Osteoblast (primary cell): ENCODE data around the gene TBC1D4. TPM values are rescaled to one million over a fixed set of nuclear protein-coding genes. Genes with fewer than 3 reads are reported as not detected.

Experiments
- DNase-seq: peaks from one replicate; pipeline ENCODE4 v3.0.0; 2011; ENCODE audit warnings: low spot score, mixed read lengths; ENCODE audit not compliant: insufficient read length; ENCODE audit errors: missing footprints
- H2AFZ ChIP-seq: 2 replicates; pipeline ENCODE4 v1.6.0; 2011; ENCODE audit warnings: mild to moderate bottlenecking, low read length
- H3K27ac ChIP-seq: 2 replicates; pipeline ENCODE4 v1.5.1; 2011; ENCODE audit warnings: mild to moderate bottlenecking, low read depth, low read length, moderate library complexity
- H3K27me3 ChIP-seq: 2 replicates; pipeline ENCODE4 v1.6.0; 2012; ENCODE audit warnings: mild to moderate bottlenecking, control low read depth, inconsistent platforms, low read length, moderate library complexity; ENCODE audit not compliant: insufficient read depth
- H3K36me3 ChIP-seq: 2 replicates; pipeline ENCODE4 v1.5.1; 2011; ENCODE audit warnings: mild to moderate bottlenecking, low read length, control low read depth, moderate library complexity; ENCODE audit not compliant: insufficient read depth
- H3K4me1 ChIP-seq: 2 replicates; pipeline ENCODE4 v1.5.1; 2011; ENCODE audit warnings: mild to moderate bottlenecking, low read length, control low read depth, moderate library complexity; ENCODE audit not compliant: insufficient read depth
- H3K4me2 ChIP-seq: 2 replicates; pipeline ENCODE4 v1.6.0; 2011; ENCODE audit warnings: mild to moderate bottlenecking, low read length; ENCODE audit not compliant: insufficient read depth
- H3K4me3 ChIP-seq: fragments of 200-600 bp; sonication (generic); 3 replicates; pipeline ENCODE4 v1.5.1; 2012; ENCODE audit warnings: mild to moderate bottlenecking, low read length, inconsistent platforms; ENCODE audit not compliant: insufficient read depth
- H3K79me2 ChIP-seq: 2 replicates; pipeline ENCODE4 v1.6.0; 2012; ENCODE audit warnings: mild to moderate bottlenecking, low read length, control low read depth, inconsistent platforms; ENCODE audit not compliant: insufficient read depth
- H3K9me3 ChIP-seq: 2 replicates; pipeline ENCODE4 v1.5.1; 2011; ENCODE audit warnings: low read depth, low read length, control low read depth
- H4K20me1 ChIP-seq: 2 replicates; pipeline ENCODE4 v1.6.0; 2012; ENCODE audit warnings: mild to moderate bottlenecking, low read length, control low read depth; ENCODE audit not compliant: insufficient read depth
- total RNA-seq: library from RNA; depleted of rRNA; stranded (reverse); fragments of >200 nt; gene quantifications from 2 replicates; pipeline ENCODE4 v1.2.3, GENCODE V29; 2012
- TF ChIP-seq, protein P1 (sequence below): IDR thresholded peaks from 2 replicates; pipeline ENCODE4 v1.5.1; 2011; ENCODE audit warnings: mild to moderate bottlenecking, low read depth, low read length, moderate library complexity; ENCODE audit errors: extremely low read depth

The TBC1D4 gene
- total RNA-seq, 1 donor, result 19.5 TPM

DNA sequence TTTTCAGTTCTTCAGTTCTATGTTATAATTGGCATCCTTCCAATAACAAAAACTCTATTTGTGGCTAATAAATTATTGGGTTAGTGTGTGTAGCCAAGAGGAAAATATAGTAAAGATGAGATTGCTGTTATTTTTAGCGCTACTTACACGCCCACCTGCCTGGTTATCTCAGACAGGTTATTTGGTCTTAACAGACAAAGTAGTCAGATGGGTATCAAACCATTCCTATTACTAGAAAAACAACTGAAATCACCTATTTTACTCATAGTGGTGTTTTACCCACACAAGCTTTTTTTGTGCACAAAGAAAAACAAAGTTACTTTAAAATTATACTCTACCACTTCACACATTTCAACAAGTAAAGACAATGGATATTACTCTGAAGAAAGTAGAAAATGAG, 151.2 kb downstream of the TBC1D4 start:
- DNase-seq, result no peak
- Histone ChIP-seq H3K9me3 (no peaks in the 10 kb centered on the region), H3K79me2 (no peaks in the 10 kb centered on the region), H2AFZ (no peak overlapping the region), H3K27ac (no peak overlapping the region), H3K4me1 (no peaks in the 10 kb centered on the region), H3K36me3 (peaks cover 21% of the 10 kb centered on the region), H4K20me1 (no peaks in the 10 kb centered on the region), H3K4me3 (no peak overlapping the region), H3K27me3 (no peaks in the 10 kb centered on the region), H3K4me2 (no peak overlapping the region)
- TF ChIP-seq, protein P1, sequence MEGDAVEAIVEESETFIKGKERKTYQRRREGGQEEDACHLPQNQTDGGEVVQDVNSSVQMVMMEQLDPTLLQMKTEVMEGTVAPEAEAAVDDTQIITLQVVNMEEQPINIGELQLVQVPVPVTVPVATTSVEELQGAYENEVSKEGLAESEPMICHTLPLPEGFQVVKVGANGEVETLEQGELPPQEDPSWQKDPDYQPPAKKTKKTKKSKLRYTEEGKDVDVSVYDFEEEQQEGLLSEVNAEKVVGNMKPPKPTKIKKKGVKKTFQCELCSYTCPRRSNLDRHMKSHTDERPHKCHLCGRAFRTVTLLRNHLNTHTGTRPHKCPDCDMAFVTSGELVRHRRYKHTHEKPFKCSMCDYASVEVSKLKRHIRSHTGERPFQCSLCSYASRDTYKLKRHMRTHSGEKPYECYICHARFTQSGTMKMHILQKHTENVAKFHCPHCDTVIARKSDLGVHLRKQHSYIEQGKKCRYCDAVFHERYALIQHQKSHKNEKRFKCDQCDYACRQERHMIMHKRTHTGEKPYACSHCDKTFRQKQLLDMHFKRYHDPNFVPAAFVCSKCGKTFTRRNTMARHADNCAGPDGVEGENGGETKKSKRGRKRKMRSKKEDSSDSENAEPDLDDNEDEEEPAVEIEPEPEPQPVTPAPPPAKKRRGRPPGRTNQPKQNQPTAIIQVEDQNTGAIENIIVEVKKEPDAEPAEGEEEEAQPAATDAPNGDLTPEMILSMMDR, result no peak

DNA sequence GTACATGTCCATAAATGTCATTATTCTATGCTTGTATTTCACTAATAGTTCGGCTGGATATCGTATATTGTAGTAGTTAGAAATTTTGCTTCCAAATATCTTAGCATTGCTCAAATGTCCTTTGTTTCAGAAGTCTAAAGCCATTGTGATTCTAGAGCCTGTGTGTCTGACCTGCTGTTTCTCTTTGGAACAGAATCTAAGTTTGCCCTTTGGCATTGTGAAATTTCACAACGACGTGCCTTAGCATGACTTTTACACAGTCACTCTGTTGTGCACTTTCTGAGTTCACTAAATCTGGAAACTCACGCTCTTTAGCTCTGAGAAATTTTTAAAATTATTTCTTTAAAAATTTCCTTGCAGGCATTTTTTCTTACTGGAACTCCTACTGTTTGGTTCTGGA, 152.2 kb downstream of the TBC1D4 start:
- TF ChIP-seq, protein P1, result no peak
- H3K27me3 ChIP-seq, result no peaks in the 10 kb centered on the region
- H3K4me2 ChIP-seq, result no peak overlapping the region

DNA sequence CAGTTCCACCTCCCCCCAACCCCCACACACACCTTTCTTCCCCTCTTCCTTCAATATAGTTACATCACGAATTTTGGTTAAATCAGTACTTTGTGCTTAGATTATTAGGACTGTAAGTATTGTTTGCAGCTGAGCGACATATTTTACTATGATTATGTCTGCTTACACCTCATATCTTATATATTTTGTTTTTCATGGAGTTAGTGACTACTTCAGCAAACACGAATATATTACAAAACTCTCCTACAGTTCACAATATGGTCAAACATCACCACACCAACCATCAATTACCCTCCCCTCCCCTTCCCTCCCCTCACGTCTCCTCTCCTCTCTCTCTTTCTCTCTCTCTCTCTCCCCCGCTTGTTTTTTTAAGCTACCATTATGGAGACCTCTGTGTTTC, 152.9 kb downstream of the TBC1D4 start:
- Histone ChIP-seq H3K9me3 (no peaks in the 10 kb centered on the region), H3K4me2 (no peak overlapping the region), H3K36me3 (peaks cover 14% of the 10 kb centered on the region), H3K27me3 (no peaks in the 10 kb centered on the region), H3K4me3 (no peak overlapping the region), H3K27ac (no peak overlapping the region), H3K79me2 (no peaks in the 10 kb centered on the region), H2AFZ (no peak overlapping the region), H3K4me1 (no peaks in the 10 kb centered on the region), H4K20me1 (no peaks in the 10 kb centered on the region)
- TF ChIP-seq, protein P1, result no peak
- no peak for DNase-seq

More for the DNA sequence above, 152.2 kb downstream of the TBC1D4 start:
- peaks cover 14% of the 10 kb centered on the region for H3K36me3 ChIP-seq
- H3K4me1 ChIP-seq, result no peaks in the 10 kb centered on the region
- H3K9me3 ChIP-seq, result no peaks in the 10 kb centered on the region
- H3K27ac ChIP-seq, result no peak overlapping the region
- H2AFZ ChIP-seq, result no peak overlapping the region
- H3K4me3 ChIP-seq, result no peak overlapping the region
- no peaks in the 10 kb centered on the region for H3K79me2 ChIP-seq
- no peak for DNase-seq
- H4K20me1 ChIP-seq, result no peaks in the 10 kb centered on the region

DNA sequence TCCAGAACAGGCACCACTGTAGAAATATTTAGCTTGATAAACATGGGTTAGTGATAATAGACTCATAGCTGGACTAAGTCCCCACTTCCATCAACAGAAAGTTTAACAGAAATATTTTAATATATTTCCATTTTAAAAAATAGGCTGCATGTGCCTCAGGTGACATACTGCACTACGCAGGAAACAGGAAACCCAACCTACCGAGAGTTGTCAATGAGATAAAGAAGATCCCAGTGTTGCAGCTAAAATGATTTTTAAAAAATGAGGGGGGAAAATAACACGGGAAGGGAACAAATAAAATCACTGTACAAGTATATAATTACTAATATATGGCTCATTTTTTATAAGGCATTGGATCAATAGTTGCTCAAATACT, 154.8 kb downstream of the TBC1D4 start:
- Histone ChIP-seq H2AFZ (no peak overlapping the region), H3K36me3 (peaks cover 9% of the 10 kb centered on the region), H4K20me1 (no peaks in the 10 kb centered on the region), H3K4me2 (no peak overlapping the region), H3K27me3 (no peaks in the 10 kb centered on the region), H3K27ac (no peak overlapping the region), H3K79me2 (no peaks in the 10 kb centered on the region), H3K9me3 (no peaks in the 10 kb centered on the region), H3K4me1 (no peaks in the 10 kb centered on the region), H3K4me3 (no peak overlapping the region)
- TF ChIP-seq, protein P1, result no peak
- no peak for DNase-seq
